Spleen (tissue), 7 donors: Measurements from ENCODE around the gene TXNDC2.

ENCODE experiments used
- POLR2A ChIP-seq, 3 donors: fragments of 450-650 bp; IDR thresholded peaks; one replicate each; pipeline ENCODE4 v1.5.1; 2017; ENCODE audit warnings: antibody characterized with exemption in 3 of 3, mild to moderate bottlenecking in 1 of 3
- POLR2AphosphoS5 ChIP-seq, 3 donors: sonication (generic); formaldehyde crosslinking; IDR thresholded peaks; one replicate each; pipeline ENCODE4 v1.5.1; 2017; ENCODE audit warnings: antibody characterized with exemption in 3 of 3
- TF ChIP-seq, protein P1 (sequence below), 11 experiments: fragments of 200-600 bp in 7 of 11; fragments of 450-650 bp in 4 of 11; sonication (generic) in 4 of 11; IDR thresholded peaks in 8 of 11; conservative IDR thresholded peaks in 3 of 11; 1 replicate in 7 of 11; 2 replicates in 4 of 11; pipeline versions ENCODE4 v1.4.0 to v1.8.0; 2016 to 2021; ENCODE audit warnings: antibody characterized with exemption in 11 of 11, inconsistent platforms in 4 of 11, mild to moderate bottlenecking in 1 of 11
- donor health status: DM: no; HTN: no; CAD: no; lungs with moderate emphysema.
- donor health status: DM: no; HTN: no; CAD: no.
- donor health status: DM: no; HTN: no; CAD: no.

DNA sequence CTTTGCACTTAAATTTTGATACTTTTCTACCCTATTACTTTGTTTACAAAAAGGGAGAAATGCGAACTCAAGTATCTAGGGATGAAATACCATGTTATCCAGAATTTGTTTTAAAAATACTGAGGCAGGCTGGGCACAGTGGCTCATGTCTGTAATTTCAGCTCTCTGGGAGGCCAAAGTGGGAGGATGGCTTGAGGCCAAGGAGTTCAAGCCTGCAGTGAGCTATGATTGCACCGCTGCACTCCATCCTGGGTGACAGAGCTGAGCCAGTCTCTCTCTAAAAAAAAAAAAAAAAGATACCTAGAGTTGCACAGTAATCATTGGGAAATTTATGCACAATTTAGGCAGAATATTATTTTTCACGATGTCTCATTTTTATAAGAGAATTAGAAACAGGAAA, 15.6 kb downstream of the TXNDC2 start:
- TF ChIP-seq, protein P1, sequence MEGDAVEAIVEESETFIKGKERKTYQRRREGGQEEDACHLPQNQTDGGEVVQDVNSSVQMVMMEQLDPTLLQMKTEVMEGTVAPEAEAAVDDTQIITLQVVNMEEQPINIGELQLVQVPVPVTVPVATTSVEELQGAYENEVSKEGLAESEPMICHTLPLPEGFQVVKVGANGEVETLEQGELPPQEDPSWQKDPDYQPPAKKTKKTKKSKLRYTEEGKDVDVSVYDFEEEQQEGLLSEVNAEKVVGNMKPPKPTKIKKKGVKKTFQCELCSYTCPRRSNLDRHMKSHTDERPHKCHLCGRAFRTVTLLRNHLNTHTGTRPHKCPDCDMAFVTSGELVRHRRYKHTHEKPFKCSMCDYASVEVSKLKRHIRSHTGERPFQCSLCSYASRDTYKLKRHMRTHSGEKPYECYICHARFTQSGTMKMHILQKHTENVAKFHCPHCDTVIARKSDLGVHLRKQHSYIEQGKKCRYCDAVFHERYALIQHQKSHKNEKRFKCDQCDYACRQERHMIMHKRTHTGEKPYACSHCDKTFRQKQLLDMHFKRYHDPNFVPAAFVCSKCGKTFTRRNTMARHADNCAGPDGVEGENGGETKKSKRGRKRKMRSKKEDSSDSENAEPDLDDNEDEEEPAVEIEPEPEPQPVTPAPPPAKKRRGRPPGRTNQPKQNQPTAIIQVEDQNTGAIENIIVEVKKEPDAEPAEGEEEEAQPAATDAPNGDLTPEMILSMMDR (IDR thresholded peaks at IDR 0.05 in 8 of 11, conservative IDR thresholded peaks at IDR 0.05 in 3 of 11), result no peak
- TF ChIP-seq POLR2A (IDR thresholded peaks at IDR 0.05) (no peak), POLR2AphosphoS5 (IDR thresholded peaks at IDR 0.05) (no peak)
